22Rv1 (cell line): ENCODE data around the gene ASB9.

Source experiments
- ZFX ChIP-seq: fragments of 450-650 bp; IDR thresholded peaks from 2 replicates; pipeline ENCODE4 v1.6.1; 2017; ENCODE audit warnings: antibody characterized with exemption, borderline replicate concordance
- TF ChIP-seq, protein P1 (sequence below): fragments of 450-650 bp; IDR thresholded peaks from 2 replicates; pipeline ENCODE4 v1.5.1; 2017; ENCODE audit warnings: mild to moderate bottlenecking

GRCh38 chrX:15269120-15269519, 763 bp downstream of the ASB9 start:
- TF ChIP-seq, protein P1, sequence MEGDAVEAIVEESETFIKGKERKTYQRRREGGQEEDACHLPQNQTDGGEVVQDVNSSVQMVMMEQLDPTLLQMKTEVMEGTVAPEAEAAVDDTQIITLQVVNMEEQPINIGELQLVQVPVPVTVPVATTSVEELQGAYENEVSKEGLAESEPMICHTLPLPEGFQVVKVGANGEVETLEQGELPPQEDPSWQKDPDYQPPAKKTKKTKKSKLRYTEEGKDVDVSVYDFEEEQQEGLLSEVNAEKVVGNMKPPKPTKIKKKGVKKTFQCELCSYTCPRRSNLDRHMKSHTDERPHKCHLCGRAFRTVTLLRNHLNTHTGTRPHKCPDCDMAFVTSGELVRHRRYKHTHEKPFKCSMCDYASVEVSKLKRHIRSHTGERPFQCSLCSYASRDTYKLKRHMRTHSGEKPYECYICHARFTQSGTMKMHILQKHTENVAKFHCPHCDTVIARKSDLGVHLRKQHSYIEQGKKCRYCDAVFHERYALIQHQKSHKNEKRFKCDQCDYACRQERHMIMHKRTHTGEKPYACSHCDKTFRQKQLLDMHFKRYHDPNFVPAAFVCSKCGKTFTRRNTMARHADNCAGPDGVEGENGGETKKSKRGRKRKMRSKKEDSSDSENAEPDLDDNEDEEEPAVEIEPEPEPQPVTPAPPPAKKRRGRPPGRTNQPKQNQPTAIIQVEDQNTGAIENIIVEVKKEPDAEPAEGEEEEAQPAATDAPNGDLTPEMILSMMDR, result no peak
- no peak for TF ChIP-seq ZFX
